H9 (cell line): ENCODE measurements around the gene XPC. TPM values are rescaled to one million over a fixed set of nuclear protein-coding genes. Genes with fewer than 3 reads are reported as not detected.

Source experiments
- DNase-seq: peaks from one replicate; pipeline ENCODE4 v3.0.0-alpha.2; 2017
- H2AFZ ChIP-seq: one replicate; pipeline ENCODE4 v1.6.1; 2013; ENCODE audit warnings: mild to moderate bottlenecking, low read length, control low read depth, moderate library complexity
- H2AK5ac ChIP-seq: 2 replicates; pipeline ENCODE4 v1.6.1; 2013; ENCODE audit warnings: low read length, control low read depth, mixed read lengths; ENCODE audit not compliant: insufficient read length
- H2BK120ac ChIP-seq: one replicate; pipeline ENCODE4 v1.6.1; 2013; ENCODE audit warnings: low read depth, mild to moderate bottlenecking, low read length, control low read depth, inconsistent platforms; ENCODE audit not compliant: poor library complexity, severe bottlenecking
- H2BK12ac ChIP-seq: 2 replicates; pipeline ENCODE4 v1.6.1; 2013; ENCODE audit warnings: low read length, control low read depth, mixed read lengths, low read depth; ENCODE audit not compliant: insufficient read length
- H2BK15ac ChIP-seq: 2 replicates; pipeline ENCODE4 v1.6.1; 2013; ENCODE audit warnings: low read depth, low read length, control low read depth
- H2BK20ac ChIP-seq: one replicate; pipeline ENCODE4 v1.6.1; 2013; ENCODE audit warnings: low read depth, mild to moderate bottlenecking, low read length, control low read depth, inconsistent platforms; ENCODE audit not compliant: poor library complexity, severe bottlenecking
- H2BK5ac ChIP-seq: 2 replicates; pipeline ENCODE4 v1.6.1; 2013; ENCODE audit warnings: low read length, control low read depth, mixed read lengths; ENCODE audit not compliant: insufficient read length
- H3K14ac ChIP-seq: 2 replicates; pipeline ENCODE4 v1.6.1; 2013; ENCODE audit warnings: low read length, control low read depth; ENCODE audit not compliant: insufficient read depth
- H3K18ac ChIP-seq: 2 replicates; pipeline ENCODE4 v1.6.1; 2013; ENCODE audit warnings: low read depth, mild to moderate bottlenecking, mixed read lengths, low read length, control low read depth; ENCODE audit not compliant: insufficient read length
- H3K23ac ChIP-seq: 2 replicates; pipeline ENCODE4 v1.6.1; 2013; ENCODE audit warnings: low read length, control low read depth, mixed read lengths, low read depth; ENCODE audit not compliant: insufficient read length
- H3K23me2 ChIP-seq: 2 replicates; pipeline ENCODE4 v1.6.1; 2013; ENCODE audit warnings: low read depth, mild to moderate bottlenecking, mixed read lengths, low read length, control low read depth; ENCODE audit not compliant: insufficient read length, poor library complexity, severe bottlenecking
- H3K27ac ChIP-seq: 2 replicates; pipeline ENCODE4 v1.5.1; 2013; ENCODE audit warnings: low read length, control low read depth, mixed read lengths, low read depth; ENCODE audit not compliant: insufficient read length
- H3K27me3 ChIP-seq: 2 replicates; pipeline ENCODE4 v1.6.1; 2013; ENCODE audit warnings: low read length, control low read depth, inconsistent platforms; ENCODE audit not compliant: insufficient read depth
- H3K4ac ChIP-seq: 2 replicates; pipeline ENCODE4 v1.6.1; 2013; ENCODE audit warnings: low read depth, mild to moderate bottlenecking, control low read depth, inconsistent platforms, low read length, moderate library complexity
- H3K4me1 ChIP-seq: 2 replicates; pipeline ENCODE4 v1.6.1; 2013; ENCODE audit warnings: low read length, control low read depth, inconsistent platforms; ENCODE audit not compliant: insufficient read depth
- H3K4me2 ChIP-seq: 2 replicates; pipeline ENCODE4 v1.6.1; 2013; ENCODE audit warnings: low read length, control low read depth, mixed read lengths; ENCODE audit not compliant: insufficient read length, insufficient read depth
- H3K56ac ChIP-seq: 2 replicates; pipeline ENCODE4 v1.6.1; 2013; ENCODE audit warnings: low read depth, mild to moderate bottlenecking, mixed read lengths, low read length, control low read depth; ENCODE audit not compliant: insufficient read length
- H3K79me1 ChIP-seq: 2 replicates; pipeline ENCODE4 v1.6.1; 2013; ENCODE audit warnings: low read depth, mild to moderate bottlenecking, moderate library complexity, low read length, control low read depth, inconsistent platforms; ENCODE audit not compliant: insufficient read depth, poor library complexity, severe bottlenecking
- H3K79me2 ChIP-seq: 2 replicates; pipeline ENCODE4 v1.6.1; 2013; ENCODE audit warnings: low read length, control low read depth, inconsistent platforms; ENCODE audit not compliant: insufficient read depth
- H3K9ac ChIP-seq: 2 replicates; pipeline ENCODE4 v1.6.1; 2013; ENCODE audit warnings: low read length, control low read depth, mixed read lengths; ENCODE audit not compliant: insufficient read length; ENCODE audit errors: extremely low read depth
- H3K9me3 ChIP-seq: one replicate; pipeline ENCODE4 v1.6.1; 2013; ENCODE audit warnings: low read depth, low read length, inconsistent platforms; ENCODE audit not compliant: control insufficient read depth
- H3T11ph ChIP-seq: one replicate; pipeline ENCODE4 v1.6.1; 2013; ENCODE audit warnings: mild to moderate bottlenecking, low read length, control low read depth, inconsistent platforms
- H4K20me1 ChIP-seq: one replicate; pipeline ENCODE4 v1.6.1; 2013; ENCODE audit not compliant: control insufficient read depth, insufficient read length, insufficient read depth
- H4K5ac ChIP-seq: 2 replicates; pipeline ENCODE4 v1.6.1; 2013; ENCODE audit warnings: low read depth, mild to moderate bottlenecking, mixed read lengths, low read length, control low read depth; ENCODE audit not compliant: insufficient read length
- H4K8ac ChIP-seq: replicated peaks from 2 replicates; pipeline ENCODE4 v1.6.1; 2013; ENCODE audit warnings: low read length, control low read depth, mixed read lengths, low read depth; ENCODE audit not compliant: insufficient read length
- H4K91ac ChIP-seq: 2 replicates; pipeline ENCODE4 v1.6.1; 2013; ENCODE audit warnings: low read depth, mild to moderate bottlenecking, moderate library complexity, mixed read lengths, low read length, control low read depth; ENCODE audit not compliant: insufficient read length
- H3K27ac Mint-ChIP-seq, 3 experiments: 2 replicates in 2 of 3; 3 replicates in 1 of 3; pipeline ENCODE4 v1.8.0; 2020 to 2021; ENCODE audit warnings: mixed read lengths in 3 of 3, mild to moderate bottlenecking in 1 of 3, moderate library complexity in 1 of 3
- H3K27me3 Mint-ChIP-seq: 2 replicates; pipeline ENCODE4 v1.8.0; 2021; ENCODE audit warnings: low read depth, mild to moderate bottlenecking, moderate library complexity, mixed read lengths
- H3K36me3 Mint-ChIP-seq, 3 experiments: 2 replicates in 2 of 3; 3 replicates in 1 of 3; pipeline ENCODE4 v1.8.0; 2020 to 2021; ENCODE audit warnings: low read depth in 3 of 3, mixed read lengths in 3 of 3; ENCODE audit not compliant: insufficient read depth in 1 of 3
- H3K4me1 Mint-ChIP-seq, 2 experiments: 2 replicates each; pipeline ENCODE4 v1.8.0; 2020; ENCODE audit warnings: mixed read lengths in 2 of 2
- H3K4me3 Mint-ChIP-seq, 2 experiments: 2 replicates in 1 of 2; 3 replicates in 1 of 2; pipeline ENCODE4 v1.8.0; 2020 to 2021; ENCODE audit warnings: mild to moderate bottlenecking in 2 of 2, mixed read lengths in 2 of 2, moderate library complexity in 1 of 2
- H3K9me3 Mint-ChIP-seq, 2 experiments: 2 replicates in 1 of 2; 3 replicates in 1 of 2; pipeline ENCODE4 v1.8.0; 2020; ENCODE audit warnings: mild to moderate bottlenecking in 2 of 2, mixed read lengths in 2 of 2, moderate library complexity in 1 of 2
- WGBS: extraction: QIAGEN DNeasy Blood & Tissue Kit; methylation state at CpG from one replicate; pipeline ENCODE4 v1.1.7; 2013; ENCODE audit warnings: missing lambda C conversion rate, low lambda C conversion rate, mixed read lengths; ENCODE audit not compliant: insufficient read length; ENCODE audit errors: extremely low coverage; 5-methylcytosine and 5-hydroxymethylcytosine counted together
- total RNA-seq: library from RNA; stranded (reverse); gene quantifications from 2 replicates; pipeline ENCODE4 v1.2.1, GENCODE V29; 2021
- TF ChIP-seq, protein P1 (sequence below): fragments of 200-600 bp; sonication (generic); conservative IDR thresholded peaks from 3 replicates; pipeline ENCODE4 v1.8.0; 2021; ENCODE audit warnings: antibody characterized with exemption, mild to moderate bottlenecking

Gene XPC
- total RNA-seq, 1 experiment from 2014 or later, result 30.3 TPM

DNA sequence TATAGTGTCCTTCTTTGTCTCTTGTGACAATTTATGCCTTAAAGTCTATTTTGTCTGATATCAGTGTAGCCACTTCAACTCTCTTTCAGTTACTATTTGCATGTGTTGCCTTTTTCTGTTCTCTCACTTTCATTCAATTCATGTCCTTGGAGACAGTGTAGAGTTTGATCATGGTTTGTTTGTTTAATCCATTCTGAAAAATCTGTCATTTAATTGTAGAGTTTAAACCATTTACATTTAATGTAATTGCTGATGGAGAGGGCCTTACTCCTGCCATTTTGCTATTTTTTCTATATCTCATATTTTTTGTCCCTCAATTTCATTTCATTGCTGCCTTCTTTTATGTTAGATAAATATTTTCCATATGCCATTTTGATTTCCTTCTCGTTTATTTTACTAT lies 42.5 kb upstream of the XPC start:
- no peak overlapping the region for H2AFZ ChIP-seq
- Mint-ChIP-seq H3K27me3 (peaks cover 21% of the 10 kb centered on the region), H3K9me3 (peaks cover 32% of the 10 kb centered on the region in 2 experiments), H3K27ac (no peak overlapping the region), H3K4me1 (peaks cover 14 to 15% of the 10 kb centered on the region in 2 experiments; a peak in 3 of 4 replicates), H3K4me3 (no peak overlapping the region), H3K36me3 (peaks cover 1 to 20% (median 7%) of the 10 kb centered on the region in 3 experiments; a peak in 6 of 7 replicates)
- H2AK5ac ChIP-seq, result no peak overlapping the region
- no peaks in the 10 kb centered on the region; the same call in 1 of the 2 replicates for H3K4me1 ChIP-seq
- no peak overlapping the region for H3T11ph ChIP-seq
- no peak overlapping the region for H3K14ac ChIP-seq
- no peak for DNase-seq
- H2BK15ac ChIP-seq, result no peak overlapping the region
- no peak overlapping the region for H2BK5ac ChIP-seq
- no peak overlapping the region for H2BK120ac ChIP-seq
- TF ChIP-seq, protein P1, sequence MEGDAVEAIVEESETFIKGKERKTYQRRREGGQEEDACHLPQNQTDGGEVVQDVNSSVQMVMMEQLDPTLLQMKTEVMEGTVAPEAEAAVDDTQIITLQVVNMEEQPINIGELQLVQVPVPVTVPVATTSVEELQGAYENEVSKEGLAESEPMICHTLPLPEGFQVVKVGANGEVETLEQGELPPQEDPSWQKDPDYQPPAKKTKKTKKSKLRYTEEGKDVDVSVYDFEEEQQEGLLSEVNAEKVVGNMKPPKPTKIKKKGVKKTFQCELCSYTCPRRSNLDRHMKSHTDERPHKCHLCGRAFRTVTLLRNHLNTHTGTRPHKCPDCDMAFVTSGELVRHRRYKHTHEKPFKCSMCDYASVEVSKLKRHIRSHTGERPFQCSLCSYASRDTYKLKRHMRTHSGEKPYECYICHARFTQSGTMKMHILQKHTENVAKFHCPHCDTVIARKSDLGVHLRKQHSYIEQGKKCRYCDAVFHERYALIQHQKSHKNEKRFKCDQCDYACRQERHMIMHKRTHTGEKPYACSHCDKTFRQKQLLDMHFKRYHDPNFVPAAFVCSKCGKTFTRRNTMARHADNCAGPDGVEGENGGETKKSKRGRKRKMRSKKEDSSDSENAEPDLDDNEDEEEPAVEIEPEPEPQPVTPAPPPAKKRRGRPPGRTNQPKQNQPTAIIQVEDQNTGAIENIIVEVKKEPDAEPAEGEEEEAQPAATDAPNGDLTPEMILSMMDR, result no peak
- no peak overlapping the region for H3K18ac ChIP-seq
- no peak overlapping the region for H3K4ac ChIP-seq
- no peak overlapping the region for H3K4me2 ChIP-seq
- H3K23ac ChIP-seq, result no peak overlapping the region
- H4K5ac ChIP-seq, result no peak overlapping the region
- no peak overlapping the region for H3K27ac ChIP-seq
- H2BK20ac ChIP-seq, result no peak overlapping the region
- no peak overlapping the region for H2BK12ac ChIP-seq
- no CpG with 5 or more reads among the region's 1 CpG for WGBS
- no peak overlapping the region for H3K56ac ChIP-seq
- H4K91ac ChIP-seq, result no peak overlapping the region
- H3K79me1 ChIP-seq, result no peaks in the 10 kb centered on the region
- no peaks in the 10 kb centered on the region for H4K20me1 ChIP-seq
- no peaks in the 10 kb centered on the region for H3K9me3 ChIP-seq
- H3K79me2 ChIP-seq, result no peaks in the 10 kb centered on the region
- no peaks in the 10 kb centered on the region for H3K27me3 ChIP-seq
- H3K9ac ChIP-seq, result no peak overlapping the region
- peaks cover 4% of the 10 kb centered on the region for H3K23me2 ChIP-seq
- no peak overlapping the region for H4K8ac ChIP-seq
